ENCODE measurements around the gene IQGAP3.

IQGAP3 gene

GRCh38 chr1:156527584-156527983 is 44.8 kb downstream of the IQGAP3 start:
- in situ Hi-C loops (cut with HindIII; ENCODE audit: low pct_unique_long_range_greater_than_20kb, low sequenced_read_pairs) = no loop called here
- TF ChIP-seq JUND (IDR thresholded peaks at IDR 0.05; ENCODE audit: low read depth) = no peak

GRCh38 chr1:156525856-156526489 is 46.4 kb downstream of the IQGAP3 start:
- in situ Hi-C loops (cut with HindIII; ENCODE audit: low pct_unique_long_range_greater_than_20kb, low sequenced_read_pairs) = no loop called here
- DNase-seq (ENCODE audit: low read depth in 1 of 2, low spot score in 1 of 2) = no peak
- no peak for TF ChIP-seq JUND (IDR thresholded peaks at IDR 0.05; ENCODE audit: low read depth)

More at GRCh38 chr1:156527584-156527983, 44.8 kb downstream of the IQGAP3 start:
- no peak for DNase-seq (ENCODE audit: low read depth in 1 of 2, low spot score in 1 of 2)

- no peak for TF ChIP-seq JUND (IDR thresholded peaks at IDR 0.05; ENCODE audit: low read depth)
- DNase-seq (ENCODE audit: low read depth in 1 of 2, low spot score in 1 of 2) = no peak
- in situ Hi-C loops (cut with HindIII; ENCODE audit: low pct_unique_long_range_greater_than_20kb, low sequenced_read_pairs) = no loop called here
Measured at GRCh38 chr1:156525071-156525501, 47.3 kb downstream of the IQGAP3 start.

GRCh38 chr1:156524481-156524869 is 47.9 kb downstream of the IQGAP3 start:
- no peak for DNase-seq (ENCODE audit: low read depth in 1 of 2, low spot score in 1 of 2)
- in situ Hi-C loops (cut with HindIII; ENCODE audit: low pct_unique_long_range_greater_than_20kb, low sequenced_read_pairs) = no loop called here
- TF ChIP-seq JUND (IDR thresholded peaks at IDR 0.05; ENCODE audit: low read depth) = no peak

- TF ChIP-seq JUND (IDR thresholded peaks at IDR 0.05; ENCODE audit: low read depth) = no peak
- in situ Hi-C loops (cut with HindIII; ENCODE audit: low pct_unique_long_range_greater_than_20kb, low sequenced_read_pairs) = no loop called here
- no peak for DNase-seq (ENCODE audit: low read depth in 1 of 2, low spot score in 1 of 2)
Measured at GRCh38 chr1:156523801-156524480, 48.4 kb downstream of the IQGAP3 start.

GRCh38 chr1:156522443-156522970 is 49.9 kb downstream of the IQGAP3 start:
- in situ Hi-C loops (cut with HindIII; ENCODE audit: low pct_unique_long_range_greater_than_20kb, low sequenced_read_pairs) = no loop called here
- TF ChIP-seq JUND (IDR thresholded peaks at IDR 0.05; ENCODE audit: low read depth) = no peak
- no peak for DNase-seq (ENCODE audit: low read depth in 1 of 2, low spot score in 1 of 2)

GRCh38 chr1:156517748-156518147 is 54.6 kb downstream of the IQGAP3 start:
- DNase-seq (ENCODE audit: low read depth in 1 of 2, low spot score in 1 of 2) = no peak
- in situ Hi-C loops (cut with HindIII; ENCODE audit: low pct_unique_long_range_greater_than_20kb, low sequenced_read_pairs) = no loop called here
- TF ChIP-seq JUND (IDR thresholded peaks at IDR 0.05; ENCODE audit: low read depth) = no peak

- no peak for TF ChIP-seq JUND (IDR thresholded peaks at IDR 0.05; ENCODE audit: low read depth)
- in situ Hi-C loops (cut with HindIII; ENCODE audit: low pct_unique_long_range_greater_than_20kb, low sequenced_read_pairs) = no loop called here
- DNase-seq (ENCODE audit: low read depth in 1 of 2, low spot score in 1 of 2) = no peak
Measured at GRCh38 chr1:156516821-156517220, 55.5 kb downstream of the IQGAP3 start.

GRCh38 chr1:156515956-156516355 is 56.4 kb downstream of the IQGAP3 start:
- no peak for TF ChIP-seq JUND (IDR thresholded peaks at IDR 0.05; ENCODE audit: low read depth)
- in situ Hi-C loops (cut with HindIII; ENCODE audit: low pct_unique_long_range_greater_than_20kb, low sequenced_read_pairs) = no loop called here

GRCh38 chr1:156513185-156513584 is 59.2 kb downstream of the IQGAP3 start:
- in situ Hi-C loops (cut with HindIII; ENCODE audit: low pct_unique_long_range_greater_than_20kb, low sequenced_read_pairs) = no loop called here
- DNase-seq (ENCODE audit: low read depth in 1 of 2, low spot score in 1 of 2) = no peak

More at GRCh38 chr1:156515956-156516355, 56.4 kb downstream of the IQGAP3 start:
- DNase-seq (ENCODE audit: low read depth in 1 of 2, low spot score in 1 of 2) = no peak

GRCh38 chr1:156511644-156512043 is 60.7 kb downstream of the IQGAP3 start:
- in situ Hi-C loops (cut with HindIII; ENCODE audit: low pct_unique_long_range_greater_than_20kb, low sequenced_read_pairs) = no loop called here
- no peak for TF ChIP-seq JUND (IDR thresholded peaks at IDR 0.05; ENCODE audit: low read depth)
- no peak for DNase-seq (ENCODE audit: low read depth in 1 of 2, low spot score in 1 of 2)

More at GRCh38 chr1:156513185-156513584, 59.2 kb downstream of the IQGAP3 start:
- no peak for TF ChIP-seq JUND (IDR thresholded peaks at IDR 0.05; ENCODE audit: low read depth)

- in situ Hi-C loops (cut with HindIII; ENCODE audit: low pct_unique_long_range_greater_than_20kb, low sequenced_read_pairs) = no loop called here
- TF ChIP-seq JUND (IDR thresholded peaks at IDR 0.05; ENCODE audit: low read depth) = no peak
- DNase-seq (ENCODE audit: low read depth in 1 of 2, low spot score in 1 of 2) = peak in 1 of 2 experiments; percentile 25
Measured at GRCh38 chr1:156510709-156511108, 61.7 kb downstream of the IQGAP3 start.

- in situ Hi-C loops (cut with HindIII; ENCODE audit: low pct_unique_long_range_greater_than_20kb, low sequenced_read_pairs) = no loop called here
- DNase-seq (ENCODE audit: low read depth in 1 of 2, low spot score in 1 of 2) = no peak
- TF ChIP-seq JUND (IDR thresholded peaks at IDR 0.05; ENCODE audit: low read depth) = no peak
Measured at GRCh38 chr1:156509424-156510034, 62.8 kb downstream of the IQGAP3 start.

All from T47D (cell line).